ENCODE data around the gene UST.

Gene UST

DNA sequence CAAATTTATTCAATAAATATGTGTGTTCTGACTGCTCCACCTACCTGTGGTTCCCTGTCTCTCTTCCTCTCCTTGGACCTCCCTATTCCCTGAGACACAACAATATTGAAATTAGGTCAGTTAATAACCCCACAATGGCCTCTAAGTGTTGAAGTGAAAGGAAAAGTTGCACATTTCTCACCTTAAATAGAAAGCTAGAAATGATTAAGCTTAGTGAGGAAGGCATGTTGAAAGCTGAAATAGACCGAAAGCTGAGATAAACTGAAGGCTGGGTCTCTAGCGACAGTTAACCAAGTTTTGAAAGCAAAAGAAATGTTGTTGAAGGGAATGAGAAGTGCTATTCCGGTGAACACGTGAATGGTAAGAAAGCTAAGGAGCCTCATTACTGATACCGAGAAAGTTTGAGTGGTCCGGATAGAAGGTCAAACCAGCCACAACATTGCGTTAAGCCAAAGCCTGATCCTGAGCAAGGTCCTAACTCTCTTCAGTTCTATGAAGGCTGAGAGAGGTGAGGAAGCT, 34.1 kb downstream of the UST start:
- H3K4me2 ChIP-seq (ENCODE audit: insufficient read depth, low read length, poor library complexity, severe bottlenecking) = no peak overlapping the region
- no peak overlapping the region for H3K18ac ChIP-seq (ENCODE audit: low read length)
- H2AK5ac ChIP-seq (ENCODE audit: low read depth, low read length) = no peak overlapping the region
- no peak overlapping the region for H2BK120ac ChIP-seq (ENCODE audit: low read depth, low read length)
- no peak overlapping the region for H3K27ac ChIP-seq (replicated peaks; ENCODE audit: low read length)
- peaks cover 0 to 5% of the 10 kb centered on the region in 2 donors for H3K4me1 ChIP-seq (ENCODE audit: control insufficient read depth in 2 of 2, insufficient read depth in 1 of 2, low read depth in 1 of 2, low read length in 2 of 2)
- H2BK12ac ChIP-seq (ENCODE audit: low read length) = no peak overlapping the region
- H3K36me3 ChIP-seq (replicated peaks in 1 of 2; ENCODE audit: control insufficient read depth in 2 of 2, insufficient read depth in 2 of 2, low read length in 2 of 2) = no peaks in the 10 kb centered on the region
- H3K9ac ChIP-seq (ENCODE audit: low read depth, low read length, poor library complexity) = no peak overlapping the region
- H3K4me3 ChIP-seq (ENCODE audit: low read length in 2 of 2) = no peak overlapping the region
- no peak overlapping the region for H3K23ac ChIP-seq (ENCODE audit: low read depth, low read length, poor library complexity)
- H3K9me3 ChIP-seq (replicated peaks in 1 of 2; ENCODE audit: control insufficient read depth in 2 of 2, insufficient read depth in 1 of 2, low read depth in 1 of 2, low read length in 2 of 2) = no peaks in the 10 kb centered on the region
- DNase-seq (ENCODE audit: low spot score) = no peak
- peaks cover 6% of the 10 kb centered on the region for H3K79me1 ChIP-seq (ENCODE audit: low read depth, low read length)
- WGBS, 2 donors (ENCODE audit: extremely low coverage in 2 of 2, insufficient read length in 2 of 2, insufficient replicate concordance in 1 of 2) = no CpG with 5 or more reads among the region's 7 CpGs
- H2BK5ac ChIP-seq (ENCODE audit: low read length) = no peak overlapping the region
- H4K91ac ChIP-seq (ENCODE audit: low read depth, low read length, poor library complexity) = no peak overlapping the region
- H3K4ac ChIP-seq (ENCODE audit: low read length) = no peak overlapping the region
- no peaks in the 10 kb centered on the region for H3K27me3 ChIP-seq (ENCODE audit: control insufficient read depth in 3 of 3, insufficient read depth in 3 of 3, low read depth in 1 of 3, low read length in 3 of 3)
- no peak overlapping the region for H3K14ac ChIP-seq (ENCODE audit: low read length)
- H2BK15ac ChIP-seq (ENCODE audit: low read length) = no peak overlapping the region
- H2AFZ ChIP-seq (ENCODE audit: low read length) = no peak overlapping the region
- H4K8ac ChIP-seq (ENCODE audit: low read depth, low read length) = no peak overlapping the region

DNA sequence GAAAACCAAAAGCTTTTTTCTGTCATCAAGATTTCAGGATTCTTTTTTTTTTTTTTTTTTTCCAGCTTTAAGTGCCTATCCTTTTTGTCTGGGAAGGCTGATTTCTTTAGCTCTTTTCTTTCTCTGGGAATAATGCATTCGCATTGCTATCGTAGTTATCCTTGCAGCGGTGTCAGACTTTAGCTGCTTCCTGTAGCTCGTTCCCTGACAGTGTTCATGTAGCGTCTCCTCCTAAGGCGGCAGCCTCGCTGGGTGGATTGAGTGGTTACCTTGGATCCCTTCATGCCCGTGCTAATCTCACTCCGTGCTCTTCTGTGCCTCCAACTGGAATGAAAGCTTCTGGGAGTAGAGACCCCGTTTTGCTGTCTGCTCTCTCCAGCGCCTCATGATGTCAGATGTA, 43.1 kb downstream of the UST start:
- Histone ChIP-seq H2BK5ac (ENCODE audit: low read length) (no peak overlapping the region), H3K27me3 (ENCODE audit: control insufficient read depth in 3 of 3, insufficient read depth in 3 of 3, low read depth in 1 of 3, low read length in 3 of 3) (no peaks in the 10 kb centered on the region), H3K4ac (ENCODE audit: low read length) (no peak overlapping the region), H3K4me1 (ENCODE audit: control insufficient read depth in 2 of 2, insufficient read depth in 1 of 2, low read depth in 1 of 2, low read length in 2 of 2) (peaks cover 0 to 7% of the 10 kb centered on the region in 2 donors), H3K36me3 (replicated peaks in 1 of 2; ENCODE audit: control insufficient read depth in 2 of 2, insufficient read depth in 2 of 2, low read length in 2 of 2) (no peaks in the 10 kb centered on the region), H3K9ac (ENCODE audit: low read depth, low read length, poor library complexity) (no peak overlapping the region), H3K27ac (replicated peaks; ENCODE audit: low read length) (no peak overlapping the region), H2BK120ac (ENCODE audit: low read depth, low read length) (no peak overlapping the region), H3K14ac (ENCODE audit: low read length) (no peak overlapping the region), H3K23ac (ENCODE audit: low read depth, low read length, poor library complexity) (no peak overlapping the region), H2AFZ (ENCODE audit: low read length) (no peak overlapping the region), H3K9me3 (replicated peaks in 1 of 2; ENCODE audit: control insufficient read depth in 2 of 2, insufficient read depth in 1 of 2, low read depth in 1 of 2, low read length in 2 of 2) (peaks cover 4 to 19% of the 10 kb centered on the region in 2 donors), H2BK12ac (ENCODE audit: low read length) (no peak overlapping the region), H3K4me3 (ENCODE audit: low read length in 2 of 2) (no peak overlapping the region), H2AK5ac (ENCODE audit: low read depth, low read length) (no peak overlapping the region), H3K4me2 (ENCODE audit: insufficient read depth, low read length, poor library complexity, severe bottlenecking) (no peak overlapping the region), H2BK15ac (ENCODE audit: low read length) (no peak overlapping the region), H3K79me1 (ENCODE audit: low read depth, low read length) (no peaks in the 10 kb centered on the region), H4K8ac (ENCODE audit: low read depth, low read length) (no peak overlapping the region), H3K18ac (ENCODE audit: low read length) (no peak overlapping the region), H4K91ac (ENCODE audit: low read depth, low read length, poor library complexity) (no peak overlapping the region)
- WGBS, 2 donors (ENCODE audit: extremely low coverage in 2 of 2, insufficient read length in 2 of 2, insufficient replicate concordance in 1 of 2) = no CpG with 5 or more reads among the region's 11 CpGs
- no peak for DNase-seq (ENCODE audit: low spot score)

DNA sequence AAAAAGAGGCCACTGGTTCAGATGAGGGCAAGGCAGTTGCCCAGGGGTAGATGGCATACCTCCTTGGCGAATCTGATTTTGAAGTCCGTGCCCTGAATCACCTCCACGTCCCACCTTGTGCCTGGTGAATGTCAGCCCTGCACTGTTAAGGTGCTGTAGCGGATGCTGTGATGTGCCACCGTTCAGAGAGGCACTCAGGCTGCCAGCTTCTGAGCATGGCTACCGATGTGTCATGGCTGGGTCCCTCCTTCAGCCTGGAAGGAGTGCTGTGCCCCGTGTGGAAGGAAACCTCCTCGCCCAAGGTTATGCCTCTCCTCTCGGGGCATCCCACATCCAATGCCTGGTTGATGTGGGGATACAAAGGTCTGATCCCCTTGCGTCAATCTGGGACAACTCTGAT, 43.6 kb downstream of the UST start:
- Histone ChIP-seq H4K91ac (ENCODE audit: low read depth, low read length, poor library complexity) (no peak overlapping the region), H3K14ac (ENCODE audit: low read length) (no peak overlapping the region), H3K18ac (ENCODE audit: low read length) (peak overlapping the region; percentile 44), H3K4me2 (ENCODE audit: insufficient read depth, low read length, poor library complexity, severe bottlenecking) (no peak overlapping the region), H3K9me3 (replicated peaks in 1 of 2; ENCODE audit: control insufficient read depth in 2 of 2, insufficient read depth in 1 of 2, low read depth in 1 of 2, low read length in 2 of 2) (peaks cover 4 to 19% of the 10 kb centered on the region in 2 donors), H3K4ac (ENCODE audit: low read length) (no peak overlapping the region), H2AK5ac (ENCODE audit: low read depth, low read length) (no peak overlapping the region), H3K23ac (ENCODE audit: low read depth, low read length, poor library complexity) (no peak overlapping the region), H3K27ac (replicated peaks; ENCODE audit: low read length) (no peak overlapping the region), H2BK120ac (ENCODE audit: low read depth, low read length) (no peak overlapping the region), H3K4me1 (ENCODE audit: control insufficient read depth in 2 of 2, insufficient read depth in 1 of 2, low read depth in 1 of 2, low read length in 2 of 2) (peaks cover 0 to 7% of the 10 kb centered on the region in 2 donors), H2BK15ac (ENCODE audit: low read length) (no peak overlapping the region), H2BK12ac (ENCODE audit: low read length) (no peak overlapping the region), H3K79me1 (ENCODE audit: low read depth, low read length) (no peaks in the 10 kb centered on the region), H4K8ac (ENCODE audit: low read depth, low read length) (no peak overlapping the region), H3K4me3 (ENCODE audit: low read length in 2 of 2) (no peak overlapping the region), H2BK5ac (ENCODE audit: low read length) (no peak overlapping the region), H3K27me3 (ENCODE audit: control insufficient read depth in 3 of 3, insufficient read depth in 3 of 3, low read depth in 1 of 3, low read length in 3 of 3) (no peaks in the 10 kb centered on the region), H3K9ac (ENCODE audit: low read depth, low read length, poor library complexity) (peak overlapping the region; percentile 32), H2AFZ (ENCODE audit: low read length) (no peak overlapping the region), H3K36me3 (replicated peaks in 1 of 2; ENCODE audit: control insufficient read depth in 2 of 2, insufficient read depth in 2 of 2, low read length in 2 of 2) (no peaks in the 10 kb centered on the region)
- WGBS, 2 donors (ENCODE audit: extremely low coverage in 2 of 2, insufficient read length in 2 of 2, insufficient replicate concordance in 1 of 2) = no CpG with 5 or more reads among the region's 10 CpGs
- no peak for DNase-seq (ENCODE audit: low spot score)

DNA sequence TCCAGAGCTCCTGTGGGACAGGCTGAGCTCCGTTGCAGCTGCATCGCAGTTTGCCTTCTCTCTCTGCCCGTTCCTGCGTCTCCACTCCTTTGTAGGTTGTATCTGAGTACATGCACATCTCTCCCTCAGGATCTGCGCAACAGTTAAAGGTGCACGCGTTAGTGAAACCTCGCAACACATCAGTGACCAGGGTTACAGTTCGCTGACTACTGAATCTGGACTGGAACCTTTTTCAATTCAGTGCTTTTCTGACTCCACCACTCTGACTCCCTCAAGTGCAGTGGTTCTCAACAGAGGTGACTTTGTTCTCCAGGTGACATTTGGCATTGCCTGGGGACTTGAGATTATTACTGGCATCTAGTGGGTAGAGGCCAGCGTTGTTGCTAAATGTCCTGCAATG, 44.0 kb downstream of the UST start:
- no peak for DNase-seq (ENCODE audit: low spot score)
- Histone ChIP-seq H2AK5ac (ENCODE audit: low read depth, low read length) (no peak overlapping the region), H4K91ac (ENCODE audit: low read depth, low read length, poor library complexity) (no peak overlapping the region), H3K4me1 (ENCODE audit: control insufficient read depth in 2 of 2, insufficient read depth in 1 of 2, low read depth in 1 of 2, low read length in 2 of 2) (peaks cover 0 to 7% of the 10 kb centered on the region in 2 donors), H2BK120ac (ENCODE audit: low read depth, low read length) (no peak overlapping the region), H3K79me1 (ENCODE audit: low read depth, low read length) (no peaks in the 10 kb centered on the region), H2BK15ac (ENCODE audit: low read length) (no peak overlapping the region), H3K27ac (replicated peaks; ENCODE audit: low read length) (no peak overlapping the region), H3K9ac (ENCODE audit: low read depth, low read length, poor library complexity) (no peak overlapping the region), H2AFZ (ENCODE audit: low read length) (no peak overlapping the region), H3K36me3 (replicated peaks in 1 of 2; ENCODE audit: control insufficient read depth in 2 of 2, insufficient read depth in 2 of 2, low read length in 2 of 2) (no peaks in the 10 kb centered on the region), H3K4ac (ENCODE audit: low read length) (no peak overlapping the region), H3K23ac (ENCODE audit: low read depth, low read length, poor library complexity) (no peak overlapping the region), H3K18ac (ENCODE audit: low read length) (no peak overlapping the region), H2BK5ac (ENCODE audit: low read length) (no peak overlapping the region), H4K8ac (ENCODE audit: low read depth, low read length) (no peak overlapping the region), H2BK12ac (ENCODE audit: low read length) (no peak overlapping the region), H3K9me3 (replicated peaks in 1 of 2; ENCODE audit: control insufficient read depth in 2 of 2, insufficient read depth in 1 of 2, low read depth in 1 of 2, low read length in 2 of 2) (peaks cover 4 to 19% of the 10 kb centered on the region in 2 donors), H3K14ac (ENCODE audit: low read length) (no peak overlapping the region), H3K4me3 (ENCODE audit: low read length in 2 of 2) (peak overlapping the region in 1 of 2 donors; percentile 35), H3K4me2 (ENCODE audit: insufficient read depth, low read length, poor library complexity, severe bottlenecking) (no peak overlapping the region), H3K27me3 (ENCODE audit: control insufficient read depth in 3 of 3, insufficient read depth in 3 of 3, low read depth in 1 of 3, low read length in 3 of 3) (no peaks in the 10 kb centered on the region)
- WGBS, 2 donors (ENCODE audit: extremely low coverage in 2 of 2, insufficient read length in 2 of 2, insufficient replicate concordance in 1 of 2) = no CpG with 5 or more reads among the region's 10 CpGs
